HL-60 (cell line): ENCODE results near the gene WDFY4.

Experiments used
- DNase-seq, 2 experiments: peaks; one replicate each; pipeline ENCODE4 v3.0.0-alpha.2; 2010 to 2020; ENCODE audit warnings: low read depth in 1 of 2, low spot score in 1 of 2
- H3K27ac ChIP-seq: fragments of 250-450 bp; sonication (Bioruptor Pico); replicated peaks from 2 replicates; pipeline ENCODE4 v1.5.1; 2020; ENCODE audit warnings: mild to moderate bottlenecking, moderate library complexity
- H3K27me3 ChIP-seq: fragments of 250-450 bp; sonication (Bioruptor Pico); 2 replicates; pipeline ENCODE4 v1.5.1; 2021; ENCODE audit warnings: mild to moderate bottlenecking, moderate library complexity; ENCODE audit not compliant: insufficient read depth, poor library complexity, severe bottlenecking
- H3K4me3 ChIP-seq: replicated peaks from 2 replicates; pipeline ENCODE4 v1.5.1; 2011; ENCODE audit warnings: mild to moderate bottlenecking, control low read depth, low read length; ENCODE audit not compliant: insufficient read depth
- GABPA ChIP-seq: IDR thresholded peaks from 2 replicates; pipeline ENCODE4 v1.6.1; 2012; ENCODE audit warnings: low read depth
- POLR2AphosphoS5 ChIP-seq: IDR thresholded peaks from 2 replicates; pipeline ENCODE4 v1.6.1; 2012; ENCODE audit warnings: low read depth
- REST ChIP-seq: IDR thresholded peaks from 2 replicates; pipeline ENCODE4 v1.6.1; 2012; ENCODE audit warnings: low read depth; ENCODE audit not compliant: insufficient replicate concordance
- SPI1 ChIP-seq: IDR thresholded peaks from 2 replicates; pipeline ENCODE4 v1.6.1; 2012; ENCODE audit warnings: low read depth, mild to moderate bottlenecking, borderline replicate concordance
- TF ChIP-seq, protein P1 (sequence below): IDR thresholded peaks from one replicate; pipeline ENCODE4 v1.5.1; 2011; ENCODE audit warnings: low read length, control low read depth, inconsistent platforms; ENCODE audit not compliant: insufficient read depth

The WDFY4 gene

GRCh38 chr10:48691812-48692528 is 7.3 kb downstream of the WDFY4 start:
- no peak for TF ChIP-seq POLR2AphosphoS5
- TF ChIP-seq, protein P1, sequence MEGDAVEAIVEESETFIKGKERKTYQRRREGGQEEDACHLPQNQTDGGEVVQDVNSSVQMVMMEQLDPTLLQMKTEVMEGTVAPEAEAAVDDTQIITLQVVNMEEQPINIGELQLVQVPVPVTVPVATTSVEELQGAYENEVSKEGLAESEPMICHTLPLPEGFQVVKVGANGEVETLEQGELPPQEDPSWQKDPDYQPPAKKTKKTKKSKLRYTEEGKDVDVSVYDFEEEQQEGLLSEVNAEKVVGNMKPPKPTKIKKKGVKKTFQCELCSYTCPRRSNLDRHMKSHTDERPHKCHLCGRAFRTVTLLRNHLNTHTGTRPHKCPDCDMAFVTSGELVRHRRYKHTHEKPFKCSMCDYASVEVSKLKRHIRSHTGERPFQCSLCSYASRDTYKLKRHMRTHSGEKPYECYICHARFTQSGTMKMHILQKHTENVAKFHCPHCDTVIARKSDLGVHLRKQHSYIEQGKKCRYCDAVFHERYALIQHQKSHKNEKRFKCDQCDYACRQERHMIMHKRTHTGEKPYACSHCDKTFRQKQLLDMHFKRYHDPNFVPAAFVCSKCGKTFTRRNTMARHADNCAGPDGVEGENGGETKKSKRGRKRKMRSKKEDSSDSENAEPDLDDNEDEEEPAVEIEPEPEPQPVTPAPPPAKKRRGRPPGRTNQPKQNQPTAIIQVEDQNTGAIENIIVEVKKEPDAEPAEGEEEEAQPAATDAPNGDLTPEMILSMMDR = no peak
- no peak for TF ChIP-seq GABPA
- TF ChIP-seq REST = no peak
- no peak for TF ChIP-seq SPI1
- DNase-seq = no peak
- H3K27ac ChIP-seq = no peak overlapping the region
- H3K27me3 ChIP-seq = no peaks in the 10 kb centered on the region
- no peak overlapping the region for H3K4me3 ChIP-seq

- DNase-seq = no peak
- Histone ChIP-seq H3K4me3 (no peak overlapping the region), H3K27me3 (no peaks in the 10 kb centered on the region), H3K27ac (no peak overlapping the region)
- TF ChIP-seq GABPA (no peak), SPI1 (no peak), REST (no peak), POLR2AphosphoS5 (no peak)
- TF ChIP-seq, protein P1 = no peak
Measured at GRCh38 chr10:48692748-48693147, 8.1 kb downstream of the WDFY4 start.

DNA sequence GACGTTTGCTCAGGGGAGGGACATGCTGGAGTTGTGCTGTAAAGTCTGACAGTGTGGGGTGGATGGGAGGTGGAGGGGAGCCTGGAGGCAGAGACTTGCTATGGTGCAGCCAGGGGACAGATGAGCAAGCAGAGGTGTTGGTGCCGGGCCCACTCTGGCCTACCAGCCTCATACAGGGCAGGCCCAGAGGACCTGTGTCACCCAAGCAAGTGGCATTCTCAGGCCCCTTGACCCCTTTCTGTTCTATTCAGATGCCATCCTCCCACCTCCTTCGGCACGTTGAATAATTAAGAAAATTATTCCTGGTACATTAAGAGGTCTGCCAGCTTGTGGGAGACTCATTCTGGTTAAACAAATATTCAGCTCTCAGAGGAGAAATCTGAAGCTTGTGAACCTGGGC is 8.5 kb downstream of the WDFY4 start:
- H3K27ac ChIP-seq = no peak overlapping the region
- no peak overlapping the region for H3K4me3 ChIP-seq
- TF ChIP-seq GABPA (no peak), SPI1 (no peak), POLR2AphosphoS5 (no peak), REST (no peak)
- TF ChIP-seq, protein P1 = no peak
- no peaks in the 10 kb centered on the region for H3K27me3 ChIP-seq
- no peak for DNase-seq
